Pancreas (tissue), 10 donors: ENCODE results near the gene TTC33. TPM values are rescaled to one million over a fixed set of nuclear protein-coding genes. Genes with fewer than 3 reads are reported as not detected.
A peak's percentile ranks its signal among the peaks of the same experiment; 100 is the strongest.

Experiments
- ATAC-seq, 4 donors: fragments of 200-7000 bp; cut with Tn5 transposase; one replicate each; pipeline versions ENCODE4 v1.8.0 to v1.9.1; 2020; ENCODE audit warnings: mild to moderate bottlenecking in 4 of 4, moderate library complexity in 4 of 4
- DNase-seq, 6 donors: peaks; one replicate each; pipeline ENCODE4 v3.0.0-alpha.2; 2020
- FAIRE-seq: peaks from 2 replicates; lab custom pipeline; 2012; peaks lifted over from hg19 to GRCh38; lab: Jason Lieb, UNC
- H3K27ac ChIP-seq, 4 donors: fragments of 200-600 bp; sonication (generic); 1 replicate in 3 of 4; 2 replicates in 1 of 4; pipeline versions ENCODE4 v1.5.0 to v1.8.0; 2020
- H3K27me3 ChIP-seq, 4 donors: fragments of 200-600 bp; one replicate each; pipeline ENCODE4 v1.8.0; 2021
- H3K36me3 ChIP-seq, 3 donors: fragments of 200-600 bp; sonication (generic) in 1 of 3; one replicate each; pipeline versions ENCODE4 v1.5.0 to v1.8.0; 2020 to 2021
- H3K4me1 ChIP-seq, 3 donors: fragments of 200-600 bp; one replicate each; pipeline ENCODE4 v1.8.0; 2021
- H3K4me3 ChIP-seq, 4 donors: fragments of 200-600 bp; sonication (generic) in 2 of 4; one replicate each; pipeline versions ENCODE4 v1.5.0 to v1.8.0; 2020 to 2021
- H3K9me3 ChIP-seq, 4 donors: fragments of 200-600 bp; one replicate each; pipeline ENCODE4 v1.8.0; 2021
- CTCF ChIP-seq, 4 donors: fragments of 200-600 bp; sonication (generic) in 3 of 4; IDR thresholded peaks; one replicate each; pipeline versions ENCODE4 v1.5.0 to v1.8.0; 2021; ENCODE audit warnings: antibody characterized with exemption in 4 of 4
- WGBS, 2 donors: extraction: QIAGEN DNeasy Blood & Tissue Kit; methylation state at CpG; one replicate each; pipeline ENCODE4 v1.1.7; 2013; 5-methylcytosine and 5-hydroxymethylcytosine counted together
- intact Hi-C, 3 donors: fragments of 100-400 bp; cut with DNase I; formaldehyde crosslinking; loops; one replicate each; pipeline versions ENCODE4 v1.11.1 to v1.14.2; 2022
- polyA plus RNA-seq, 2 donors: library from polyadenylated mRNA; stranded (reverse); fragments of 200-250 nt; gene quantifications; one replicate each; pipeline ENCODE4 v1.2.3, GENCODE V29; 2013
- total RNA-seq, 6 donors: library from RNA; stranded (reverse); fragmentation: NEBNext Ultra II Directional in 4 of 6; extraction: Animal tissue kit (Norgen Biotek cat#: 25700) in 4 of 6; gene quantifications; one replicate each; pipeline versions ENCODE4 v1.2.1 to v1.2.4, GENCODE V29; 2021 to 2023
- donor health status: healthy with polysubstance abuse.
- donor health status: DM: no; HTN: no; CAD: no; lungs with moderate emphysema.
- donor health status: DM: no; HTN: no; CAD: no.
- donor health status: control.
- donor health status: control.
- donor health status: Bipolar disorder and iron deficiency.
- donor health status: DM: yes; HTN: yes; CAD: no.
- donor health status: DM: no; HTN: no; CAD: no.
- donor health status: DM: no; HTN: no; CAD: no.
- donor health status: DM: yes; HTN: yes; CAD: no.

The TTC33 gene
- total and polyA plus RNA-seq, 8 donors = 3.0 to 8.7 (median 5.5) TPM

DNA sequence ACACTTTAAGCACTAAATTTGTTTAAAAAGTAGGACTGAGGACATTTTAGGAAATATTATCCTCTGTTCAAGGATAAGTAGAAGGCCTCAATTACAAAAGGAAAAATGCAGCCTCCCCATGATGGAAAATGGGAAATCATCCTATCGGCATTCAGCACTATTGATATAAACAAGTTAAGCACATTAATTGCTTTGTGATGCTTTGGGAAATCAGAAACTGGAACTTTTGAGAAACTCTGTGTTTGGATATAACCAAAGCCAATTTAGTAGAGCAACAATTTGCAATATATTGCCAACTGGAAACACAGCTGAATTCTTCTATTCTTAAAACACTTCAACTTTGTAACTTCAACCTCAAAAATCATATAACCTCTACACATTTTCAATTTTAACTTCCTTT lies 141.3 kb downstream of the TTC33 start:
- intact Hi-C loops = no loop called here
- Histone ChIP-seq H3K4me1 (no peaks in the 10 kb centered on the region), H3K27ac (no peak overlapping the region), H3K36me3 (no peaks in the 10 kb centered on the region), H3K9me3 (no peaks in the 10 kb centered on the region), H3K4me3 (no peak overlapping the region), H3K27me3 (no peaks in the 10 kb centered on the region)
- DNase-seq = no peak
- no peak for ATAC-seq
- WGBS, 2 donors = 87 to 93% methylated on average over 1 of the region's 1 CpG
- no peak for TF ChIP-seq CTCF (IDR thresholded peaks at IDR 0.05)
- no peak for FAIRE-seq

DNA sequence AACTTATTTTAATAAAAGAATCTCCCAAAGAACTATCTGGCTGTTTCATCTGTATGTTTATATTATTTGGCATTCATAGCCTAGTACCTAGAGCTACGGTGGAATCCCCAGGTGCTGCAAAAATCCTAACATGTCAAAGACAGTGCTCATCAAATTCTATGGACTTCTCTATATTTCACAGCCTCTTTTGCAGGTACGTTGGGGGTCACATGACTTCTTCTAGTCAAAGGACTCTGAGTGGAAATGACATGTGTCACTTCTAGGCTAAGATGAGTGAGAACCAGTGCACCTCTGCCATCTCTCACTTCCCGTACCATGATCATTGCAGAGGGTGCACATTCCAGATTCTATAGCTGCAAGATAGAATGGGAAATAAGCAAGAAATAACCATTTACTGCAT lies 148.6 kb downstream of the TTC33 start:
- WGBS, 2 donors = 79 to 90% methylated on average over 3 of the region's 3 CpGs

GRCh38 chr5:40606077-40606765 lies 149.5 kb downstream of the TTC33 start:
- TF ChIP-seq CTCF (IDR thresholded peaks at IDR 0.05) = no peak
- H3K27ac ChIP-seq = no peak overlapping the region
- H3K27me3 ChIP-seq = no peaks in the 10 kb centered on the region
- no peaks in the 10 kb centered on the region for H3K36me3 ChIP-seq
- H3K4me3 ChIP-seq = no peak overlapping the region
- FAIRE-seq (no peak), ATAC-seq (no peak), DNase-seq (no peak)
- no peaks in the 10 kb centered on the region for H3K9me3 ChIP-seq
- WGBS, 2 donors = 77 to 88% methylated on average over 11 of the region's 11 CpGs
- H3K4me1 ChIP-seq = no peaks in the 10 kb centered on the region
- intact Hi-C loops = no loop called here

More for the DNA sequence above, 148.6 kb downstream of the TTC33 start:
- DNase-seq (no peak), ATAC-seq (no peak), FAIRE-seq (no peak)
- Histone ChIP-seq H3K36me3 (no peaks in the 10 kb centered on the region), H3K27ac (no peak overlapping the region), H3K4me1 (no peaks in the 10 kb centered on the region), H3K9me3 (no peaks in the 10 kb centered on the region), H3K27me3 (no peaks in the 10 kb centered on the region), H3K4me3 (no peak overlapping the region)
- intact Hi-C loops = no loop called here
- no peak for TF ChIP-seq CTCF (IDR thresholded peaks at IDR 0.05)

- Histone ChIP-seq H3K27me3 (no peaks in the 10 kb centered on the region), H3K9me3 (no peaks in the 10 kb centered on the region), H3K4me1 (no peaks in the 10 kb centered on the region), H3K36me3 (no peaks in the 10 kb centered on the region), H3K27ac (no peak overlapping the region), H3K4me3 (no peak overlapping the region)
- no peak for FAIRE-seq
- no peak for DNase-seq
- 83 to 90% methylated on average over 4 of the region's 4 CpGs for WGBS, 2 donors
- no peak for TF ChIP-seq CTCF (IDR thresholded peaks at IDR 0.05)
- intact Hi-C loops = no loop called here
- ATAC-seq = peak in 2 of 4 donors; percentile 48 to 53
Observed at GRCh38 chr5:40605295-40605958, 150.3 kb downstream of the TTC33 start.

DNA sequence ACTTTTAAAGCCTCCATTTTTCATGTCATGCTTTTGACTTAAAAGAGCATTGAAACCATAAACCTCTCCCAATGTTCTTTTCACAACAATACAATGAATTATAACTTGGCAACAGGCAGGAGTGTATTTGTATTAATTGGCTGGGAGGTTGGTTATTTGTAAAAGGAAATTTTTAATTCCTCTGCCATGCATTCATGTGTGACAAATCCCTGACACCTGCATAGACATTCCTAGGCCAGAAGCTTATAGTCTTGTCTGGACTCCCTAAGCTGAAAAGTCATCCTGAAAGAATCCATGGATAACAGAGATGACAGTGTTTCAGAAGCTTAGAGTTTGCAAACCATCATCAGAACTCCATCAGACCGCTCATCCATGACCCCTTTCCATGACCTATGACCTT lies 152.4 kb downstream of the TTC33 start:
- no peak overlapping the region for H3K27ac ChIP-seq
- no peak for ATAC-seq
- no peaks in the 10 kb centered on the region for H3K27me3 ChIP-seq
- H3K9me3 ChIP-seq = no peaks in the 10 kb centered on the region
- no peaks in the 10 kb centered on the region for H3K4me1 ChIP-seq
- no peak overlapping the region for H3K4me3 ChIP-seq
- WGBS, 2 donors = 91 to 92% methylated on average over 1 of the region's 1 CpG
- no peak for TF ChIP-seq CTCF (IDR thresholded peaks at IDR 0.05)
- no peaks in the 10 kb centered on the region for H3K36me3 ChIP-seq
- intact Hi-C loops = no loop called here
- no peak for FAIRE-seq
- DNase-seq = no peak
